NCI-H2171 (cell line): ENCODE results near the gene ARL14.
A peak's percentile ranks its signal among the peaks of the same experiment; 100 is the strongest.
"Not testable (repeated sequence)": the region's sequence is repeated elsewhere in the genome, so short reads cannot be mapped to it uniquely, and the experiment has no call there.

Source experiments
- DNase-seq: peaks from one replicate; lab custom pipeline; 2025; lab: John Stamatoyannopoulos, UW

The ARL14 gene

GRCh38 chr3:160677459-160677881 lies 510 bp downstream of the ARL14 start:
- DNase-seq = no peak

- DNase-seq = peak; percentile 14
Measured at GRCh38 chr3:160678292-160678842, 1.4 kb downstream of the ARL14 start.

GRCh38 chr3:160684368-160684740 lies 7.4 kb downstream of the ARL14 start:
- DNase-seq = no peak

- no peak for DNase-seq
Measured at GRCh38 chr3:160685144-160685766, 8.3 kb downstream of the ARL14 start.

GRCh38 chr3:160686955-160687535 lies 10.1 kb downstream of the ARL14 start:
- no peak for DNase-seq

GRCh38 chr3:160691151-160691550 lies 14.2 kb downstream of the ARL14 start:
- DNase-seq = no peak

- no peak for DNase-seq
Measured at GRCh38 chr3:160691962-160692361, 15.0 kb downstream of the ARL14 start.

- DNase-seq = no peak
Measured at GRCh38 chr3:160693191-160693590, 16.2 kb downstream of the ARL14 start.

- no peak for DNase-seq
Measured at GRCh38 chr3:160694345-160694744, 17.4 kb downstream of the ARL14 start.

- DNase-seq = no peak
Measured at GRCh38 chr3:160695003-160695402, 18.0 kb downstream of the ARL14 start.

- DNase-seq = no peak
Measured at GRCh38 chr3:160695915-160696327, 19.0 kb downstream of the ARL14 start.

GRCh38 chr3:160697637-160698380 lies 20.8 kb downstream of the ARL14 start:
- no peak for DNase-seq

GRCh38 chr3:160698599-160699195 lies 21.7 kb downstream of the ARL14 start:
- DNase-seq = no peak

GRCh38 chr3:160701490-160701889 lies 24.5 kb downstream of the ARL14 start:
- DNase-seq = no peak

GRCh38 chr3:160702290-160702689 lies 25.3 kb downstream of the ARL14 start:
- no peak for DNase-seq

GRCh38 chr3:160703974-160704373 lies 27.0 kb downstream of the ARL14 start:
- no peak for DNase-seq

GRCh38 chr3:160707187-160707794 lies 30.3 kb downstream of the ARL14 start:
- peak; percentile 48 for DNase-seq

GRCh38 chr3:160709477-160710182 lies 32.7 kb downstream of the ARL14 start:
- DNase-seq = no peak

GRCh38 chr3:160713144-160713543 lies 36.2 kb downstream of the ARL14 start:
- DNase-seq = not testable (repeated sequence)

- DNase-seq = no peak
Measured at GRCh38 chr3:160719710-160720109, 42.8 kb downstream of the ARL14 start.

GRCh38 chr3:160720123-160720746 lies 43.3 kb downstream of the ARL14 start:
- DNase-seq = no peak
